ENCODE measurements around the gene BIVM.

BIVM gene

GRCh38 chr13:102879793-102880499 is 81.0 kb downstream of the BIVM start:
- DNase-seq (ENCODE audit: low read depth in 2 of 3, low spot score in 1 of 3): no peak

- DNase-seq (ENCODE audit: low read depth in 2 of 3, low spot score in 1 of 3): no peak
Measured at GRCh38 chr13:102881819-102882686, 83.1 kb downstream of the BIVM start.
